ENCODE measurements around the gene ETV4.

DNA sequence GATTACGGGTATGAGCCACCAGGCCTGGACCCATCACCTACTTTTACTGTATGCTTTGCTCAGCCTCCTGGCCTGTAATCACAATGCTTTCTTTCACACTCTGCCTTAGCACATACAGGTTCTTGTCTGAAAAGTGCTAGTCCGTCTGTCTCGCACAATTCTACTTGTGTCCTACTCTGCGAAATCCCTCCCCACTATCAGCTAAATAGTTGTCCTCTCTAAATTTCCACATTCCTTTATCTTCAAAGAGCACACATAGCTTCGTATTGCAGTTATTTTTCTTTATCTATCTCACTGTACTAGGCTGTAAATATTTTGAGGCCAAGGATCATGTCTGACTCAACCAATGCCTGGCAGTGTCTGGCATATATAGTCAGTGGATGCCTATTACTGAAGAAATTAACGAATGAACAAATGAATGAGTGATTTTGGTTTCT lies 38.5 kb upstream of the ETV4 start:
- TF ChIP-seq TARDBP (IDR thresholded peaks at IDR 0.05) (no peak), BHLHE40 (IDR thresholded peaks at IDR 0.05; ENCODE audit: borderline replicate concordance) (no peak)
